Stimulated activated CD4-positive, alpha-beta T cell treated with anti-CD3 and anti-CD28 coated beads, Interleukin-12 subunit alpha, Interleukin-12 subunit beta, amount 100 ng/mL, for 48 hours (primary cell): ENCODE measurements around the gene SPACA7.
"Not testable (repeated sequence)": the region's sequence is repeated elsewhere in the genome, so short reads cannot be mapped to it uniquely, and the experiment has no call there.

Experiments
- DNase-seq, 3 donors: peaks; one replicate each; pipeline ENCODE4 v3.0.0-alpha.2; 2020; ENCODE audit warnings: low read depth in 2 of 3, low spot score in 1 of 3

The SPACA7 gene

DNA sequence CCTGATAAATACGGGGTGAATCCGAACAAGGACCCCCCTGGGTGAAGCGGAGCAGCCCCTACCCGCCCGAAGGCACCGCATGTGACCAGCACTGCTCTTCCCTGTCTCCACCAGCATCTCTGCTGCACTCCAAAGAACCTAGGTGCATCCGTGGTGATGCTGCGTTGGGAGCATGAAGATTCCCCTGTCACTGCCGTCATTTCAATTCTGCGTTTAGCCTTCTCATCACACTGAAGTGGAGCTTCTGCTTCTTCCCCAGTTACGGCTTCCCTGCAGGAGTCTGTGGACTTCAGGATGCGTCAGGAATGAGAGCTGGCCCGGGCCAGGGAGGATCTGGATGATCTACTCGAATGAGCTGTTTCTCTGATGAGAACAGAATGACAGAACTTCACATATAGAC lies 47.9 kb downstream of the SPACA7 start:
- DNase-seq: no peak

DNA sequence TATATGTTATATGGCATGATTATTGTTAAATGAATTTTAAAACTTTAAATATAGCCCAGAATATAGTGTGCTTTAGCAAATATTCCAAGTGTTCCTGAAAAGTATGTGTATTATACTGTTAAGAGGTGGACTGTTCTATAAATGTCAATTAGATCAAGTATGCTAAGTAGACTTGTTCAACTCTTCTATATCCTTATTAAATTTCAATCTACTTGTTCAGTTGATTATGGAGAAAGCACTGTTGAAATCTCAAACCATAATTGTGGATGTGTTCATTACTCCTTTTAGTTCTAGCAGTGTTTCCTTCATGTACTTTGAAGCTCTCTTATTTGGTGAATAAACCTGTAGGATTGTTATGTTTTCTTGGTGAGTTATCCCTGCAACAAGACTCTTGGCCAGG lies 52.5 kb downstream of the SPACA7 start:
- DNase-seq: no peak

DNA sequence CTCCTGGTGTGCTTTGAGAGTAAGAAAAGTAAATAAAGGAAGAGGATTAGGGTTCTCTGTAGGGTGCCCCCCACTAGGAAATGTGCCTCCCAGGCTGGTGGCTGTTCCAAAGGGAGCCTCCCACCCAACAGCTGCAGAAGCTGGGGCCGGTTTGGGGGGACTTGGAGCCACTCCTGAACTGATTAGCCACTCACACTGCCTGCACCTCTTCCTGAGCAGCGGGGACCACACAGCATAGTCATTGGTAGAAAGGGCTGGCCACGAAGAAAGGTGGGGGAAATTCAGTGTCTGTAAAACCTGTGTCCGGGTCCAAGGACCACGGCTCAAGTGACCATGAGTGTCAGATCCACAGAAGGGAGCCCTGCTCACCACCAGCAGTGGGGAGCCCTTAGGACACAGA lies 55.6 kb downstream of the SPACA7 start:
- no peak for DNase-seq

DNA sequence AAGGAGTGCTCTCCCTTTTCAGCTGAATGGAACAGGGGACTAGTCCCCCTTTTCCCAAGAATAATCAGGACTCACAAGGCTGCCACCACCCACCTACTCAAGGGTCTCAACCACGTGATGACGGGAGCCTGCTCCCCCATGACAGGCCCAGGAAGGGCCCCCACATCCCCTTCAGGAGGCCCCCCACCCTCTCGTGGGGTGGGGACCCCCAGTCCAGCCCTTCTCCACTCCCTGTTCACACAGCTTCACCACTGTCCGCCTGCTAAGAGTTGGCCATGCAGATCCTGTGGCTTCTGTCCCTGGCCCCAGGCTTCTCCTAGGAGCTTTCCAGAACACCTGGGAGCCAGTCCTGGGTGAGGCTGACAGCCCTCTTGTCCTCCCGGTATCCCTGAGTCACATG lies 56.6 kb downstream of the SPACA7 start:
- not testable (repeated sequence) for DNase-seq

DNA sequence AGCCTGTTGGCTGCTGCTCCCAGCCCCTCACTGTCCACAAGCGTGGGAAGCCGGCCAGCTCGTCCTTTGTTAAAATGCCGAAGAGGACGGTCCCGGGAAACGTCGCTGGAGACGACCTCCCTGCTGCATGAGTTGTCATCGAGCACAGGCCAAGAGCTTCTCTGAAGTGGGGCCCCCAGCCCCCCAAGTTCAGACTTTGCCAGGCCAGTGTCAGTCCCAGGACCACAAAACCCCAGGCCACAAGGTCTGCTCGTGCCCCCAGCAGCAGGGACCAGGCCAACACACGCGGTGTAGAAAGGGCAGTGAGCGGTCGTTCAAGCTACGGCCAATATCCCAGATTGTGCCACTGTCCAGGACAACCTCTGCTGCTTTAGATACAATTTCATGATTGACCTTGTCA lies 57.4 kb downstream of the SPACA7 start:
- not testable (repeated sequence) for DNase-seq

DNA sequence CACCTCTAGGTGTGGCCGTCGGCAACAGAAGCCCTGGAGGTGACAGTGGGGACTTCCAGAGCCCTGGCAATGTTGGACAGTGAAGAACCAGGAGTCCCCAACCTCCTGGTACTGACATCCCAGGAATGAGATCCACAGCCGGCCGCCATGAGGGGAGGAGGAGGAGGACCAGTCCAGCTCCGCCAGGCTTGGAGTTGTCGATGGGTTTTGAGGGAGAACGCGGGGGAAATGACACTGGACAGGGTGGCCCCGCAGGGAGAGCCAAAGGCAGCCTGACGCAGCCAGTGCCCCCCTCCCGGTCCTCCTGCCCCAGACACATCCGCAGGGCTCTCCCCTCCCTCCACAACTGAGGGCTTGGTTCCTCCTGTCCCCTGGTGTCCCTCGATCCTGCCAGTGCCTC lies 57.9 kb downstream of the SPACA7 start:
- DNase-seq: no peak

DNA sequence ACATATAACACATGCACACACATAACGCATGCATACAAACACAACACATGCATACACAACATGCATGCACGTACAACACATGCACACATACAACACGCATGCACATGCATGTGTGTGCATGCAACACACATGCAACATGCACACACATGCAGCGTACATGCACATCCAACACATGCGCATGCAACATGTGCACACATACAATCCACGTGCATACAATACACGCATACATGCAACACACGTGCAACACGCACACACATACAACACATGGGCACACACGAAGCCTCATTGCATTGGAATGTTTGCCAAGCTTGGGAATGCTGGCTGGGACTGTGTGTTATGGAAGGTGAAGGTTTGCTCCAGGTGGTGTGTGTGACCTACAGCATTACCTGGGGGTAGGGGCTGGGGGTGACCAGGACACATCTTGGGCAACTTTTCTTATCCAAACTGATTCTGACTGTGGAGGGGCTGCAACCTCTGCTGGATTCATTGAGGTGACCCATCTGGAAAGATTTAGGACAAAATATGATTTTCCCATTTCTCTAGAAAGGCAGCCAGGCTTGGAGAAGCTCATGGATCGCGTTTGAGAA lies 58.9 kb downstream of the SPACA7 start:
- DNase-seq: no peak

DNA sequence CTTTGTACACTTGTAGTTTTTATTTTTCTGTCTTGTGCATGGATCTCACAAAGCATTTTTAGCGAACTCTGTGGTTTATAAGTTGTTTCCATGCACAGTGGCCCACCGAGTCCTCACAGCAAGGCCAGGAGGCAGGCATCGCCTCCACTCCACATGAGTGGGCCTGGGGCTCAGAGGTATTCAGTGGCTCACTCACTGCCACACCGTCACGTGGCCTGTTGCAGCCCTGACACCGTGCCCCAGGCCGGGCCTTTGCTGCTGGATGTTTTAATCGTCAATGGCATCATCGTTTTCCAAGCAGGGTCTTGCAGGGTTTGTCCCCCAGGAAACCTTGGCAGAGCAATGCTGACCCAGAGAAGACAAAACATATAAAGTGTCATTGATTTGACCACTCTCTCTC lies 59.8 kb downstream of the SPACA7 start:
- no peak for DNase-seq

DNA sequence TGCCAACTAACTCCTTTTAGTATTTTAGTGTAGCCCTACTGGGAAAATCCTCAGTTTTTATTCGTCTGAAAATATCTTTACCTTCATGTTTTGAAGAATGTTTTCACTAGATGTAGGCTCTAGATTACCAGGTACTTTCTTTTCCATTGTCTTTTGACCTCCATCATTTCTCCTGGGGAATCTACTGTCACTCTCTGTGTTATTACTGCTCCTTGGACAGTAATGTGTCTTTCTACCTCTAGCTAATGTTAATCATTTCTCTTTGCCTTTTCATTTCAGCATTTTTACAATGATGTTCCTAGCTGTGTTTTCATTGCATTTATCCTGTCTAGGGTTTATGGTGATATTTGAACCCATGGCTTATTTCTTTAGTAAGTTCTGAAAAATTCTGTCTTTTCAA lies 61.9 kb downstream of the SPACA7 start:
- no peak for DNase-seq

DNA sequence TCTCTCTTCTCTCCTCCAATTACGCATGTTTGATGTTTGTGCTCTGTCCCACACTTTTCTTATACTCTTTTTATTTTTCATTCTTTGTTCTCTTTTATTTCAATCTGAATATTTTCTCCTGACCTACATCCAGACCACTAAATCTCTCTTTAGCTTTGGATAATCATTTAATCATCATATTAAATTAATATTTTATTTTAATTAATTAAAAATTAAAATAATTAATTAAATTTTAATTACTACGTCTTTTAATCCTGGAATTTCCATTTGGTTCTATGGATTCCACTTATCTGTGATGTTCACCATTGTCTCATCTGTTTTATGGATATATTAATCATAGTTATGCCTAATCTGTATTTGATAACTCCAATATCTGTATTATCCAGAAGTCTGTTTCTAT lies 62.4 kb downstream of the SPACA7 start:
- no peak for DNase-seq

DNA sequence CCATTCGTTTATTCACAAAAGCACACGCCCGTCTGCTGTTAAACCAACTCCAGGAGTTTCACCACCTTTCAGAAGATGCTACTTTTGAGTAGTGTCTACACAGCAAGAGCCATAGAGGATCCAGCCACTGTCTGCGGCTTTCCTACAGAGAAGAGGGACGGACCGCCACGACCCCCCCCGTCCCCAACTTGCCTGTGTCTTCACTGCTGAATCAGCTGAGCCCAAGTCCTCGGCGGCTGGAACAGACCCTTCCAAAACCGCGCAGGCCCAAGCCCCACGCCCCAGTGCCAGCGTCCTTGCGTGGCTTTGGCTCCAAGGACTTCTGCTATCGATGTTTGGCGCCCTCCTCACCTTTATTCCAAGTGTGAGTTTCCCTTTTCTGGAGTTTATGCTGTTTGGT lies 65.1 kb downstream of the SPACA7 start:
- DNase-seq: no peak

DNA sequence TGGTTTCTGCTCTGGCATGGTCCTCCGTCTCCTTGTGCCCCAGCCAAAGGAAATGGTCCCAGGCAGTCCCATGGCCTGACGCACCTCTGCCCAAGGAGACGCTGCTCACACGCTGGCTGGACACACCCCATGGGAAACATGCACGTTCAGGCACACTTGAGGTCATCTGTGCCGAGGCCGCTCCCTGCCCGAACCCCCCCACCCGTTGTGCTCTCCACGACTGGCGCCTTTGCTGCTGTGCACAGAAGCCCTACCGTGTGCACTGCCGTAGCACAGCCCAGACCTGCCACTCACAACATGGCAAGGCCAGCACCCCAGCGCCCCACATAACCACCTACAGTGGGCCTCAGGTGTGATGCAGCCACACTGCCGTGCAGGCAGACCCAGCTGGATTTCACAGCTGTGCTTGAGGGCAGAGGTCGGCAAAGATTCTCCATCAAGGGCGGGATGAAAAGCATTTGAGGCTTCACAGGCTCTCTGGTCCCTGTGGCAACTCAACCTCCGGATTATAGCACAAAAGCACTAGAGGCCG lies 65.7 kb downstream of the SPACA7 start:
- DNase-seq: no peak

DNA sequence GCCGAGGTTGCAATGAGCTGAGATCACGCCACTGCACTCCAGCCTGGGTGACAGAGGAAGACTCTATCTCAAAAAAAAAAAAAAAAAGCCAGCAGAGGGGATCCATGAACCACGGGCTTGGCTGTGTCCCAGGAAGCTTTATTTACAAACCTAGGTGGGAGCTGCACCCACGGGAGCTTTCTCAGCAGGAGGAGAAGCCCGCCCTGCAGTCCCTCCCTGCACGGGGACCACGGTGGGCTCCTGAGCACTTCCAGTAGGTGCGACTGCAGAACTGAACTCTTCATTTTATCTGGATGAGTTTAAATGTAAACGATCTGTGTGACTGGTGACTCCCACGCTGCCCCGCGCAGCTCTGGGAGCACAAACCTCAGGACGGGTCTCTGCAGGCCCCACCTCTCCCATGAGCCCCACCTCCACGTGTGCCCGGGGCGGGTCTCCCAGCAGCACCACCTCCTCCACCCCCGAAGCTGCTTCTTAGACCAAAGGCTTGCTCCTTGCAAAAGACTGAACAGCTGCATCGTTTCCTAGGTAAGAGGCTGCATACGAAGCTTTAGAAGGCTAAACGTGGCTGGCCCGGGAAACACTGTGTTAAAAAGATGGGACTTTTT lies 66.4 kb downstream of the SPACA7 start:
- DNase-seq: no peak

DNA sequence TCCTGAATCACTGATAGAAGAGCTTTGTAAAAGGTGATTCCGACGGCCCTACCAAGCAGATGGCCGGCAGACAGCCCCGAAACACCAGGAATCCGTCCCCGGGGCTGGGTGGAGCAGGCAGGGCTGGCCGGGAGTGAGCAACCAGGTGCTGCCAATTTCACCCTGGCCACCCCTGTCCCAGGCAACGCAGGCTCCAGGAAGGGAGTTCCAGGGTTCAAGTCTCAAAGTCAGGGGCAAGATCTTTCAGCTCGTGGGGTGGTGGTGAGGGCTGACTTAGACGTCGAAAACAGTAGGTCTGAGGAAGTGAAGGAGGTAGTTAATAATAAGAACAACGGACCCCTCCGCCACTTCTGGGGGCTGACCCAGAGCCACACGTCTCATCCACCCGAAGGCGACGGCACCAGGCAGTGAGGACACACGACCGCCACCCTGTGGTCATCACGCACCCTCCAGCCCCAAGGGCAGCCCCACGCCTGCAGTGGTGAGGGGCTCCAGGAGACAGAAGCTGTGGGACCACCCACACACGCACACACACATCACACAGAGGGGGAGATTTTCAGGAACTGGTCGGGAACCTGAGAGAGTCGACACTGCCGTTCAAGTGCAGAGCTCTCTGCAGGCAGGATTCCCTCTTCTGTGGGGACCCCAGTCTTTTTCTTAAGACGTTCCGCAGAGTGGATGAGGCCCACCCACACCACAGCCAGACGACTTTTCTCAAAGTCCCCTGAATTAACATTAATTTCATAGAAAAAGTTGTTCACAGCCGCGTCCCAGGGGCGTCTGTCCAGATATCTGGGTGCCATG lies 67.2 kb downstream of the SPACA7 start:
- no peak for DNase-seq

DNA sequence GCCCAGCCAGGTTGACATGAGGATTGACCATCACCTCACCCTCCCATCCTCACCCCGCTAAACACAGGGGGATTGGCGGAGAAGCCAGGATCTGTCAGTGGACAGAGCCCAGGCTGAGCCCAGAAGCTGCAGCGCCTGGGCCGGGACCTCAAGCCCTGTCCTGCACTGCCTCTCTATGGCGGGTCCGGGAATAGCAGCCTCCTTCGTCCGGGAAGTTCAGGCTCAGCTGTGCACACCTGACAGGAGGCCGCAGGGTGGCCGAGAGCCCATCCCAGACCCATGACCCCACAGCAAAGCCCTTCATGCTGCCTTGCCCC lies 67.8 kb downstream of the SPACA7 start:
- peak; percentile 38 to 78 (median 43) for DNase-seq

DNA sequence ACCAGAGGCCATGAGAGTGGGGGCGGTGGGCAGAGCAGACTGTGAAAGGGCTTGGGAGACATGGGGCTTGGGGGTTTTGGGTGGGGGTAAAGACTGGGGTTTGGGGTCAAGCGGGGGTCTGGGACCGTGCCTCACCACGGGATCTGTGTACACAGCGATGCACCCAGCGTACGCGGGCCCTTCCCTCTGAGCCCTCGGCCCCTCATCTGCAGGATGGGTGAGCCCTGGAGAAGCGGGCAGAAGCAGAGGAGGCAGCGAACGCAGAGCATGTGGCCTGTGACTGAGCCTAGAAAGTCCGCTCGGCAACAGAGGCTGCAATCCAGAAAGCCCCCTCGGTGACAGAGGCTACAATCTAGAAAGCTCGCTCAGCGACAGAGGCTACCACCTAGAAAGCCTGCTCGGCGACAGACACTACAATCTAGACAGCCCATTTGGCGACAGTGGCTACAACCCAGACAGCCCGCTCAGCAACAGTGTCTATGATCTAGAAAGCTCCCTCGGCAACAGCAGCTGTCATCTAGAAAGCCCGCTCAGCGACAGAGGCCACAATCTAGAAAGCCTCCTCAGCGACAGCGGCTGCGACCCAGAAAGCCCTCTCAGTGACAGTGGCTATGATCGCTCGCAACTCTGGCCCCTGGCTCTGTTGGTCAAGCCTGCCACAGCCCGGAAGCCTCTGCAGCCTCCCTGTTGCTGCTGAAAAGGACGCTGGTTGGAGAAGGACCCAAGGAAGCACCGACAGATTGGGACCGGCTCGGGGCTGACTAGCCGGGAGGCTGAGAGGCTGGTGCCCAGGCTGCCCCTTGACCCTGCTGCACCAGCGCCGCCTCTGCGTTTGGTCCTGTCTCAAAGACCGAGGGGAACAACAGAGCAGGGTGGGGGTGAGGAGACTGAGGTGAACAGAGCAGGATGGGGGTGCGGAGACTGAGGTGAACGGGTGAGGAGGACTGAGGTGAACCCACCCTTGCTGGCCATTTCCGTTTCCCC lies 68.6 kb downstream of the SPACA7 start:
- DNase-seq: no peak

DNA sequence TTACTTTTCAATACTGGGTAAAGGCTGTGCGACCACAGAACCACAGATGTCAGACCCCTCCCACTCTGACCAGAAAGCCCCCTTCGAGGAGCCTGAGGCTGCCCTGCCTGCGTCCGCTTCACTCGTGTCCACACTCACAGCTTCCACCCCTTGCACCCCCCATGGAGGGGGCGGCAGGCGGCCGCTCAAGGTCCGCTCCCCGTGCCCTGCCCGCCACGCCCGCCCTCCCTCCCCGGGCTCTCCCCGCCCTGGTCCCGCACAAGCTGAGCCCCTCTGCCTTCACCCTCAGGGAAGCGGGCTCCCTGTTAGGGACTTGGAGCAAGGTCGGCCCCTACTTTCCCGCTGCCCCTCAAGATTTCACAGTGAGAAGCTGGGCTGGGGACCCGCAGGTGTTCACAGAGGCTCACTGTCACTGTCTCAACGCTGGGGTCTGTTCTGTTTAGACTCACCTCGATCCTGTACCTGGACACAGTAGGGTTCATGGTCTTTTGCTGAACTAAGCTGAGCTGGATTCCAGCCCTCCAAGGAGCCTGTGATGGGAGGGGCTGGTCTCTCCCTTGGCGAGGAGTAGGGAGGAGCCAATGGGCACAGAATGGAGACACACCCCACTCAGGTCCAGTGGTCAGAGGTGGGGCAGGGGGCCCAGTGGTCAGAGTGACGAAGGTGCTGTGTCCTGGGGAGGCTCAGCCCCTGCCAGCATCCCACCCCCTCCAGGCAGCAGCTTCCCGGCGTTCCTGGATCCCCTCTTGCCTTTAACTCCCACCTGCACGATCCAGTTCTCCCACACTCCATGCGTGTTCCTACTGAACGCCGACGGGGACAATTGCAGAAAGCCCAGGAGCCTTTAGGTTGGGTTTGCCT lies 69.5 kb downstream of the SPACA7 start:
- no peak for DNase-seq

DNA sequence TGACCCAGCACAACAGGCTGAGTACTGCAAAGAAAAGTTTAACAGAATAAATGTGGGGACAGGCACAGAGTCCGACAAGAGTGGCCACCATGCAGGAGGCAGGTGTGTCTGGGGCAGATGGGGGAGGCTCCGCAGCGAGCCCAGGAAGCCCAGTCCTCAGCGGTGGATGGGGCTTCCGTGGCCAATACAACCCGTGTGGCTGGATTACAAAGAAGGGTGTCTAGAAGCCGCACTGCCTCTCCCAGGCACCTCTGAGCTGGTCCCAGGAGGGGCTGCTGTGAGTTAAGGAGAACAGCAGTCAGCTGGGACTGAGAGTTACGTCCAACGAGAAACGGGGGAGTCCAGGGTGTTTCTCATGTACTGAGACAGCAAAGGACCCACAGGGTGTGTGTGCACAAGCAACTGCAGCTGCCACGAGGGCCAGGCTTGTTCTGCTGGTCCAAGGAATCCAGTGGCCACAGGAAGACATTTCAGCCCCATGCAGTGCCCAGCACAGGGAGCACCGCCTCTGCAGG lies 70.2 kb downstream of the SPACA7 start:
- no peak for DNase-seq

DNA sequence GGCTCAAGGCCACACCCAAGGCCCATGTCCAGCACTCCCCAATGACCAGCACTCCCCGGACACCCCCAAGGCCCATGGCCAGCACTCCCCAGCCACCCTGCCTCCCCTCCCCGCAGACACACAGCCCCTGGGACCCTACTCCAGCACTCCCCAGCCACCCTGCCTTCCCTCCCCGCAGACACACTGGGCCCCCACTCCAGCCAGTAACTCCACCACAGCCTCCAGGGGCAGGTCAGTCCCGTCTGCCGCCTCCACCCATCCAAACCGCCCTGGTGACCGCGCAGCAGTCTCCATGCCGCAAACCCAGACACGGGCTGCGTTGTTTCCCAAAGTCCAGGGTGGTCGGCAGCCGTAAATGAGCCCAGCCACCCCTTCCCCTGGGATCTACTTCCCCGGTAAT lies 70.7 kb downstream of the SPACA7 start:
- DNase-seq: no peak

DNA sequence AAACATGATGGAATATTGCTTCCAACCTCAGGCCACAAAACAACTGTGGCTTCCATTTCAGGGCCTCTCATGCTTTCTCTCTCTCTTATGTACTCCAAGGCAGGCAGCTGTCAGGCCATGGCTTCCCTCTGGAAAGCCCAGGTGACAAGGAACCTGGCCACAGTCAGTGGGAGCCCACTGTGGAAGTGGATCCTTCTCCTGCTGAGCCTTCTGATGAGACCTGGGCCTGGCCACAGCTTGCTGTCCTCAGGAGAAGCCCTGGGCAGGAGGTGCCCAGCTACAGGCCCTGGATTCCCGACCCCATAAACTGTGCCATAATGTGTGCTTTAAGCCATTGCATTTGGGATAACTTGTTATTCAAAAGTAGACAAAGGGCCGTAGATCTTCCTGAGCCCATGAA lies 71.2 kb downstream of the SPACA7 start:
- DNase-seq: no peak
